Left colon (tissue), 2 donors: ENCODE results near the gene TCAP. TPM values are rescaled to one million over a fixed set of nuclear protein-coding genes. Genes with fewer than 3 reads are reported as not detected.

Experiments used
- ATAC-seq: fragments of 200-7000 bp; cut with Tn5 transposase; one replicate; pipeline ENCODE4 v1.9.1; 2020; ENCODE audit warnings: mild to moderate bottlenecking, moderate library complexity
- DNase-seq, 2 donors: peaks; one replicate each; pipeline ENCODE4 v3.0.0-alpha.2; 2020
- intact Hi-C, 2 donors: fragments of 100-400 bp; cut with DNase I in 1 of 2; cut with micrococcal nuclease in 1 of 2; formaldehyde crosslinking; loops; one replicate each; pipeline versions ENCODE4 v1.11.2 to v1.14.0; 2022; cut with DNase I, micrococcal nuclease
- long read RNA-seq: library from polyadenylated mRNA; unstranded; transcript quantifications from one replicate; pipeline ENCODE4 v2.0.0, GENCODE V29; 2021
- total RNA-seq, 2 donors: library from RNA; stranded (reverse); fragmentation: NEBNext Ultra II Directional; extraction: Animal tissue kit (Norgen Biotek cat#: 25700); gene quantifications; one replicate each; pipeline ENCODE4 v1.2.1, GENCODE V29; 2021
- donor health status: DM: no; HTN: no; CAD: no.
- donor health status: DM: yes; HTN: yes; CAD: no.

The TCAP gene, protein sequence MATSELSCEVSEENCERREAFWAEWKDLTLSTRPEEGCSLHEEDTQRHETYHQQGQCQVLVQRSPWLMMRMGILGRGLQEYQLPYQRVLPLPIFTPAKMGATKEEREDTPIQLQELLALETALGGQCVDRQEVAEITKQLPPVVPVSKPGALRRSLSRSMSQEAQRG
- total RNA-seq, result under 1 TPM; 0.43 to 0.50 TPM
- long read RNA-seq, partial matches to known transcripts, result 0 of 1 reads
- long read RNA-seq, other reads (novel, unspliced or antisense), result 1 of 1 reads

- ATAC-seq (no peak), DNase-seq (no peak)
- intact Hi-C loops, result no loop called here
These were observed at the start of gene TCAP for GRCh38 chr17:39664581-39665561. Gene TCAP, plus strand, starts transcription at chr17:39665349. Its CDS starts 11 bp downstream, at chr17:39665360.

GRCh38 chr17:39615434-39615833 lies 49.7 kb upstream of the TCAP start:
- DNase-seq (no peak), ATAC-seq (no peak)
- intact Hi-C loops, result no loop called here

- no peak for ATAC-seq
- intact Hi-C loops, result no loop called here
- no peak for DNase-seq
These were observed 48.1 kb upstream of the TCAP start for GRCh38 chr17:39617100-39617445.

- DNase-seq (peak; percentile 80 to 85), ATAC-seq (peak; percentile 66)
- intact Hi-C loops, result no loop called here
These were observed 47.5 kb upstream of the TCAP start for GRCh38 chr17:39617446-39618245.

DNA sequence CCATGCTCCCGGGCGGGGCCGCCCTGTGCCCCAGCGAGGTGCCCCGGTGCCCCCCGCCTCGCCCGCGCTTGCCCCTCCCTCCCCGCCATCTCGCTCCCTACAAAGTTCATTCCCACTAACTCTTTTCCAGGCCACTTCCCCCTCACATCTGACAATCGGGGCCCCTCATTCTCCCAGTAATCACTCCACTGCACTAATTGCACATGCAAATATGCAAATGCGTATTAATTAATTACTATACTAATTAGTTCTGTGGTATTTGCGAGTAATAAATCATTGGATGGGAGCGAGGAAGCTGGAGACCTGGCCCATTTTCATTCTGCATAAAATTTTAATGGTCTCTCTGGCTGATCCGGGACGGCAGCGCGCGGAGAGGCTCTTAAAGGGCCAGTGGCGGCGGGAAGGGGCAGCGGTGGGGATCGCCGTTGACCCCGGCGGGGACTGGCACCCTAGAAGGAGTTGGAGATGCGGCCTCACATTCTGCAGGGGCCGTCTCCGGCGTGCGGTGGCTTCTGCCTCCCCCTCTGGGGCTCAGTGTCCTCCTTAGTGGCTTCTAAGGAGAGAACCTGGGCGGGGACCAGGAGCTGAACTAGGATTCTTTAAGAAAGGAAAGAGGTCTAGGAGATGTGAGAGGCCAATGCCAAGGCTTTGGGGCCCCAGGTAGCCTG lies 46.8 kb upstream of the TCAP start:
- ATAC-seq (peak; percentile 21), DNase-seq (peak in 1 of 2 donors; percentile 55)
- intact Hi-C loops, result no loop called here

- ATAC-seq, result no peak
- no peak for DNase-seq
- intact Hi-C loops, result no loop called here
These were observed 46.0 kb upstream of the TCAP start for GRCh38 chr17:39618956-39619785.

DNA sequence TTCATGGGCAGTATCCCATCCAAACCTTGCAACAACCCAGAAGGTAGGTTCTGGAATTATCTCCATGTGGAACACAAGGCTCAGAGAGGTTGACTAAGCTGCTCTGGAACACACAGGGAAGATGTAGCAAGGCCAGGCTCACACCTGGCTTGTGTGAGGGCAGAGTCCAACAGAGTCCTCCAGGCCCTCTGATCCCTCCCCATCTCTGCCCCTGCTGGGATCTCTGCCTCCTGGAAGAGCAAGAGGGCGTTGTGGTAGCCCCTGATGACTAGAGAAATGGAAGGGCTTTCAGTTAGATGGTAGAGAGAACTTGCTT lies 45.4 kb upstream of the TCAP start:
- no peak for DNase-seq
- intact Hi-C loops, result loop anchor here in 1 of 2 donors (5.0 kb wide), 1 partner anchor 133 kb away; no protein-coding TSS in a partner anchor
- ATAC-seq, result no peak

DNA sequence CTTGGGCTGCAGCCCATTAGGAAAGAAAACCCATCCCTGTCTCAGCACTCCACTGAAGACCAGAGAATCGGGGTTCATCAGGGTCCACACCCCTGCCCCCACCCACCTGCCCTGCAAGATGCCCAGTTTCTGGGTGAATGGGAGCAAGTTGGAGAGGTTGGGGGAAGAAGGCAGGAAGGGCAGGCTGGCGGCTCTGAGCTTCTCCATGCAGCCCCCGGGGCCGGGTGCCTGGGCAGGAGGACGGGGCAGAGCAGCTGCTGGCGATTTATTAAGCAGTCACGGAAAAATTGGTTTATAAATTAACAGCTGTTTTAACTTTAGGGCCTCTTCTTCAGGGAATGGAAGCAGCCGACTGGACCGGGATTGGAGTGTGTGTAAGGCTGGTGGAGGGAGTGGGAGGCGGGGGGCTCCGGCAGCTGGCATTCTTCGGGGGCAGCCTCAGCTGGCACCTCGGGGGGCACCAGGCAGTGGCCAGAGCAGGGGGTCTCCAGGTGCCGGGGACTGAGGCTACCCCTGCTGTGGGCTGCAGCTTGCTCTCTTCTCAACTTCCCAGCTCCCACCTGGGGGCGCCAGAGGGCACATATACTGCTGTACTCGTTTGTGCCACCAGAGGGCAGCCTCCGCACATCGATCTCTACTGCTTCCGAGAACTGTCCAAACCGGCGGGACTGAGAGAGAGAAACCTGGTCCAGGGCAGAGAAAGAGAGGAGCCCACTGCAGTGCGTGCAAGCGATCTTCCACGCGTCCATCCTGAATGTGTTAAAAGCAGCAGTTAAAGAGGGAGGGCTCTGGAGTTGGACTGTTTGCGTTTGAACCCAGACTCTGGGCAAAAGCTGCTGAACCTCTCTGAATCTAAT lies 43.4 kb upstream of the TCAP start:
- DNase-seq, result peak; percentile 70 to 90
- peak; percentile 30 for ATAC-seq
- intact Hi-C loops, result loop anchor here in 1 of 2 donors (5.0 kb wide), 1 partner anchor 131 kb away; no protein-coding TSS in a partner anchor

DNA sequence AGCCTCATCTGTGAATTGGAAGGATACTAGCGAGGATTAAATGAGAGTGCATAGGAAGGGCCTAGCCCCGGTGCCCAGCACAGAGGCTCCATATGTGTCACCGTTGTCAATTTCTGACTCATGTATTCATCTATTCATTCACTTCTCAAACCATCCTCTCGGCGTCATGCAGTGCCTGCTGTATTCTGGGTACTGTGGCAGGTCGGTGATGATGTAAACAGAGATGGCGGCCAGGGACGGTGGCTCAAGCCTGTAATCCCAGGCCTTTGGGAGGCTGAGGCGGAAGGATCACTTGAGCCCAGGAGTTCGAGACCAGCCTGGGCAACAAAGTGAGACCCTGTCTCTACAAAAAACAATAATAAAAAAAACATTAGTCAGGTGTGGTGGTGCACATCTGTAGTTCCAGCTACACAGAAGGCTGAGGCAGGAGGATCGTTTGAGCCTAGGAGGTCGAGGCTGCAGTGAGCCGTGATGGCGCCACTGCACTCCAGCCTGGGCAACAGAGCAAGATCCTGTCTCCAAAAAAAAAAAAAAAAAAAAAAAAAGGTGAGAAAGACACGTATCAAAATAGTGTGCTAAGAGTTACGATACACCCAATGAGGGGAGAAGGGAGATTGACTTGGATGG lies 42.7 kb upstream of the TCAP start:
- intact Hi-C loops, result loop anchor here in 1 of 2 donors (5.0 kb wide), 1 partner anchor 130 kb away; no protein-coding TSS in a partner anchor
- no peak for DNase-seq
- ATAC-seq, result no peak

GRCh38 chr17:39623356-39623950 lies 41.7 kb upstream of the TCAP start:
- DNase-seq (peak; percentile 91 to 94), ATAC-seq (peak; percentile 52)
- intact Hi-C loops, result loop anchor here in 1 of 2 donors (5.0 kb wide), 1 partner anchor 129 kb away; no protein-coding TSS in a partner anchor

DNA sequence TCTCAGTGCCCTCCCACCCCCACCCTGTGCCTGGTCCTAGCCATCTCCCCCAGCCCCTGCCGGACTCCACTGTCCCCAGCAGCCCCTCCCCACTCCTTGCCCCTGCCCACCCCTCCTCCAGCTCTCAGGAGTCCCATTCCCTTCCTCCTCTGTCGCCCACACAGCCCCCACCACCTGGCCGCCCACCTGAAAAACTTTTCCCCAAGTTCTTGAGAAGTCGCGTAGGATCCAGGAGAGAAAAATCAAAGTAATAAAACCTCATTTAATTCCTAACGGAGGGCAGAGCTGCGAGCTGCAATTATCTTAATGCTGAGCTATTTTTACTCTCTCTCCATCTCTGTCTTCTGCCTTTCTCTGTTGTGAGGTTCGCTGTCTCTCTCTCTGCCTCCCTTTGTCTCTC lies 40.8 kb upstream of the TCAP start:
- ATAC-seq (no peak), DNase-seq (no peak)
- intact Hi-C loops, result loop anchor here in 1 of 2 donors (5.0 kb wide), 1 partner anchor 128 kb away; no protein-coding TSS in a partner anchor

- peak; percentile 63 to 72 for DNase-seq
- intact Hi-C loops, result no loop called here
- no peak for ATAC-seq
These were observed 39.9 kb upstream of the TCAP start for GRCh38 chr17:39625198-39625785.

DNA sequence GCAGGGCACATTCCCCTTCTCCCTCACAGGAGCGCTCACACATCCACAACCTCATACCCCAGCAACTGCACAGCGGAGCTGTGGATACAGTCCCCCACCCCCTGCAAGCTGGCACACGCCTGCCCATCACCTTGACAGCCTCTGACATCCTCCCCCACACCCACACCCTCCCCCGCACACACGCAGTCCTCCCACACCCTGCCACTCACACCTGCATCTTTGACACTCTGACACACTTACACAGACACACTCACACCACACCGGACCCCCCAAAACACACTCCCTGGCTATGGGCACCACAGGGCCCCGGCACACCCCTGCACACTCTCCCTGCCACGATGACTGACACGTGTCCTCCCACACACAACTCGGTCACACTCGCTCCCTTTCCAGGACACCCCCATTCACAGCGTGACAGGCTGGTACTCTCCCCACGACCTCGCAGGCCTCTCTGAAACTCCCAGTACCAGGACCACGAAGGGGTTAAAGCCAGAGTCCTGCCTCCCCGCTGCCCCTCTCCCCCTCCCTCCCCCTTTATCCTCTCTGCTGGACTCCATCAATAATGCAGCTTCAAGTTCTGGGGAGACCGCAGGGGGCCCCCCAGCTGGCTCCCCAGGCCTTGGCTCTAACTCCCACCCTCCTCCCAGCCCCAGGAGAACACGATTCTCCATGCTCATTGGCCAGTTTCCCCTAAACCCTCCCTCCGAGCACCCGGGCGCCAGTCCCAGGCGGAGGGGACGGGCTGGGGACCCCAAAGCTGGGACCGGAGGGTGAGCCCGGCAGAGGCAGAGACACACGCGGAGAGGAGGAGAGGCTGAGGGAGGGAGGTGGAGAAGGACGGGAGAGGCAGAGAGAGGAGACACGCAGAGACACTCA lies 38.7 kb upstream of the TCAP start, which contains the start of gene PPP1R1B:
Gene PPP1R1B, plus strand, starts transcription at position 782 of the 876 bp plus-strand sequence. CDS start 441 bp downstream, outside the sequence.
- DNase-seq (peak in 1 of 2 donors; percentile 61), ATAC-seq (peak; percentile 11)
- intact Hi-C loops, result no loop called here

DNA sequence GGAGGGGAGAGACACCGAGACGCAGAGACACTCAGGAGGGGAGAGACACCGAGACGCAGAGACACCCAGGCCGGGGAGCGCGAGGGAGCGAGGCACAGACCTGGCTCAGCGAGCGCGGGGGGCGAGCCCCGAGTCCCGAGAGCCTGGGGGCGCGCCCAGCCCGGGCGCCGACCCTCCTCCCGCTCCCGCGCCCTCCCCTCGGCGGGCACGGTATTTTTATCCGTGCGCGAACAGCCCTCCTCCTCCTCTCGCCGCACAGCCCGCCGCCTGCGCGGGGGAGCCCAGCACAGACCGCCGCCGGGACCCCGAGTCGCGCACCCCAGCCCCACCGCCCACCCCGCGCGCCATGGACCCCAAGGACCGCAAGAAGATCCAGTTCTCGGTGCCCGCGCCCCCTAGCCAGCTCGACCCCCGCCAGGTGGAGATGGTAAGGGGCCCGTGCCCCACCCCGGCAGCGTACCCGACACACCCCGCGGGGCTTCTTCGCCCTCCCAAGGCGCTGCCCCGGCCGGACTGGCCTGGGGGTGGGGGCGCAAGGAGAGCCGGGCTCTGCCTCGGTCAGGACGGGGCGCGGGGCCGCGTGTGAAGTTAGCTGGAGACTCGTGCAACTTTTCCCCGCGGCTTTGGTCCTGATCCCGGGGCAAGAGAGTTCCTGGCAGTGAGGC lies 38.0 kb upstream of the TCAP start:
- intact Hi-C loops, result no loop called here
- ATAC-seq, result peak; percentile 0
- no peak for DNase-seq
